BE2C (cell line): ENCODE measurements around the gene TTLL11.

Experiments
- DNase-seq: peaks from one replicate; pipeline ENCODE4 v3.0.0-alpha.2; 2020
- H3K27me3 ChIP-seq: fragments of 250-450 bp; sonication (Bioruptor Pico); 2 replicates; pipeline ENCODE4 v1.5.1; 2020; ENCODE audit warnings: mild to moderate bottlenecking
- H3K36me3 ChIP-seq: fragments of 250-450 bp; sonication (Bioruptor Pico); 2 replicates; pipeline ENCODE4 v1.5.1; 2020; ENCODE audit warnings: mild to moderate bottlenecking
- H3K4me1 ChIP-seq: fragments of 250-450 bp; sonication (Bioruptor Pico); 2 replicates; pipeline ENCODE4 v1.5.1; 2020
- H3K4me3 ChIP-seq: 2 replicates; pipeline ENCODE4 v1.5.1; 2011; ENCODE audit warnings: low read depth, low read length
- H3K9me3 ChIP-seq: fragments of 250-450 bp; sonication (Bioruptor Pico); 2 replicates; pipeline ENCODE4 v1.5.1; 2020
- CTCF ChIP-seq: IDR thresholded peaks from 2 replicates; pipeline ENCODE4 v1.5.1; 2012; ENCODE audit warnings: mild to moderate bottlenecking, low read depth, low read length

TTLL11 gene

GRCh38 chr9:121822093-121823085, 270.7 kb downstream of the TTLL11 start:
- Histone ChIP-seq H3K4me1 (peaks cover 14% of the 10 kb centered on the region), H3K4me3 (no peak overlapping the region), H3K36me3 (no peaks in the 10 kb centered on the region), H3K27me3 (no peaks in the 10 kb centered on the region), H3K9me3 (no peaks in the 10 kb centered on the region)
- TF ChIP-seq CTCF: no peak
- no peak for DNase-seq

GRCh38 chr9:121821326-121821725, 271.8 kb downstream of the TTLL11 start:
- DNase-seq: no peak
- H3K27me3 ChIP-seq: no peaks in the 10 kb centered on the region
- H3K4me3 ChIP-seq: no peak overlapping the region
- H3K4me1 ChIP-seq: peaks cover 14% of the 10 kb centered on the region
- TF ChIP-seq CTCF: no peak
- no peaks in the 10 kb centered on the region for H3K36me3 ChIP-seq
- H3K9me3 ChIP-seq: no peaks in the 10 kb centered on the region

GRCh38 chr9:121820286-121821005, 272.7 kb downstream of the TTLL11 start:
- Histone ChIP-seq H3K27me3 (no peaks in the 10 kb centered on the region), H3K36me3 (no peaks in the 10 kb centered on the region), H3K9me3 (no peaks in the 10 kb centered on the region), H3K4me3 (no peak overlapping the region), H3K4me1 (peaks cover 11% of the 10 kb centered on the region)
- no peak for DNase-seq
- no peak for TF ChIP-seq CTCF

GRCh38 chr9:121819428-121820231, 273.5 kb downstream of the TTLL11 start:
- no peaks in the 10 kb centered on the region for H3K36me3 ChIP-seq
- TF ChIP-seq CTCF: no peak
- peaks cover 4% of the 10 kb centered on the region for H3K4me1 ChIP-seq
- peak overlapping the region; percentile 29 for H3K4me3 ChIP-seq
- peak; percentile 63 for DNase-seq
- H3K27me3 ChIP-seq: no peaks in the 10 kb centered on the region
- no peaks in the 10 kb centered on the region for H3K9me3 ChIP-seq

- Histone ChIP-seq H3K9me3 (no peaks in the 10 kb centered on the region), H3K4me1 (peaks cover 4% of the 10 kb centered on the region), H3K36me3 (no peaks in the 10 kb centered on the region), H3K4me3 (no peak overlapping the region), H3K27me3 (no peaks in the 10 kb centered on the region)
- no peak for TF ChIP-seq CTCF
- no peak for DNase-seq
Measured at GRCh38 chr9:121818841-121819427, 274.2 kb downstream of the TTLL11 start.
